CD4-positive, alpha-beta T cell treated with Interleukin-15 for 4 hours (primary cell): ENCODE results near the gene PLPP7.
"Not testable (repeated sequence)": the region's sequence is repeated elsewhere in the genome, so short reads cannot be mapped to it uniquely, and the experiment has no call there.

Source experiments
- DNase-seq: peaks from one replicate; pipeline ENCODE4 v3.0.0-alpha.2; 2020; ENCODE audit warnings: low spot score

The PLPP7 gene

DNA sequence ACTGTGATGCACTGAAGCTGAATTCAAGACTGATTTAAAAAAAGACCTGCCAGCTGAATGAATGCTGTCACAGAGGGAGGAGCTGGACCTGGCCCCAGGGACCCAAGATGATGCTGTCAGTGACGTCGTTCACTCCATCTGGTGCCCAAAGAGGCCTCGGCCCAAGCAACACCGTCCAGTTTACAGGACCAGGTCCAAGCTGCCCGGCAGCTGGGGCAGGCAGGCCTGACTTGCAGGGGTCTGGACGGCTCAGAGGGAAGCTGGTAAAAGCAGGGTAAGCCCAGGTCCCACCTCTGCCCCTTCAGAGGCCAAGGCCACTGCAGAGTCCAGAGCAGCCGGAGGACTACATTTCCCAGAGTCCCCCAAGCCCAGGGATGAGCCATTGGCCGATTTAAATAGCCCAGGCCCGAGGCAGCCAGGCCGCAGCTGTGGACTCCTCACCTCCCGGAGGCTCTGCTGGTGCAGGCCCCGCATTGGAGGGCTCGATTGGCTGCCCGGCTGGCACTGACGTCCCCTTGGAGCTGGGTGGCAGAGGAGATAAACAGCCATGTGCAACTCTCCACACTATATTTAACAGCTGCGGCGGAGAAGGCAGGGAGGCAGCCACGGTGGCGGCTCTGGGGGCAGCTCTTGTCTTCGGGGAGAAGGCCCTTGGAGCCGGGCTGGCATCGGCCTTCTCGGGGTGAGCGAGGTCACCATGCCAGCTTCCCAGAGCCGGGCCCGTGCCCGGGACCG, at the start of gene PLPP7:
PLPP7 (plus strand) TSS at position 423 of the 735 bp plus-strand sequence; CDS start at position 698, 275 bp downstream.
- DNase-seq: no peak

DNA sequence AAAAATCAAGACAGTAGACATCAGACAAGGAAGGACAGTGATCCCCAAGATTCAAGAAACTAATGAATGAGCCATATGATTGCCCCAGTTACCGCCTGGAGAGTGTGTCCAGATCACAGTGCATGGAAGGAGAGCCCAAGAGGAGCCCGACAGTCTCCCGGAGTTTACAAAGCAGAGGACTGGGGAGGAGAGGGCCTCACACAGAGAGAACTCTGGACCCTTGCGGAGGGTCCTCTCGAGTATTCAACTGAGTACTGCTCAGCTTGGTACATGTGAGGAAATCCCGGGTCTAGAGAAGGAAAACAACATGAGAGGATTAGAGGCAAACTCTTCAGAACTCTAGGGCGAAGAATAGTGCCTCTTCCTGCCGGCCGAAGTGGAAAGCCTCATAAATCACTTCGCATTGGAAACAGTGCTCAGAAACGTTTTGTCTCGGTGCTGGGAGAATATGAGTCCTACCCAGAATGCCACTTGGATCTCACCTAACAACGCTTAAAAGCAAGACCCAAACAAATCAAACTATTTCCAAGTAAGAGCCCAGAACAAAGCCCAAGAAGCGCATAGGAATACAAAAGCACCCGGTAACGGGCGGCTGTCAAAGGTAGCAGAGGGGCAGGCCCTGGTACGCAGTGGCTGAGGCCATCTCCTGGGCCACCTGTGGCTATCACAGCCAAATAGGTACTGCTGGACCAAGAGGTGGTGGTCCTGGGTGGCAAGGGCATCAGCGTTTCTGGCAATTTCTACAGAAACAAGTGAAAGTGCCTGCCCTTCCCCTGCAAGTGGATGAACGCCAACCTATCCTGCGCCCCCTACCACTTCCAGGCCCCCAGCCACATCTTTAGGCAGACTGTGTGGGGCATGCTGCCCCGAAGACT, 49.2 kb upstream of the PLPP7 start:
- DNase-seq: no peak

DNA sequence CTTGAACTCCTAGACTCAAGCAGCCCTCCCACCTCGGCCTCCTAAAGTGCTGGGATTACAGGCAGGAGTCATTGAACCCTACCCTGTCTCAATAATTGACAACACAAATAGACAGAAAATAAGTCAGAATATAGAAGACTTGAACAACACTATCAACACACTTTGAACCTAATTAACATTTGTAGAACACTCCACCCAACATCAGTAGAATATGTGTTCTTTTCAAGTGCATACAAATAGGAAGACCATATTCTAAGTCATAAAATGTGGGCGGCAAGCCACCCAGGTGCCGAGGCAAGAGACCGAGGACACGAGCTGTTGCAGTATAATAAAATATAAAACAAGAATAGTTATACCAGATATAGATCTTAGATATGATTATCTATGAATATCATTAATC, 45.2 kb upstream of the PLPP7 start:
- DNase-seq: not testable (repeated sequence)

DNA sequence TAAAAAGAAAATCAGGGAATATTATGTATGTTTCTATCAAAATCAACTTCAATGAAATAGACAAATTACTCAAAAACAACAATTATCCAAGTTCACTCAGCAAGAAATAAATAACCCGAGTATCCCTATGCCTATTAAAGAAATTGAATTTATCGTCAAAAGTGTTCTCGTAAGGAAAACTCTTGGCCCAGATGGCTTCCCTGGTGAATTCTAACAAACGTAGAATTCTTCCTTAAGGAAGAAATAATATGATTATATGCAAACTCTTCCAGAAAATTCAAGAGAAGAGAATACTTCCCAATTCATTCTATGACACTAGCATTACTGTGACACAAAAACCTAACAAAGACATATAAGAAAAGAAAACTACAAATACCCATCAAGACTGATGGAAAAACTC, 42.9 kb upstream of the PLPP7 start:
- DNase-seq: no peak

DNA sequence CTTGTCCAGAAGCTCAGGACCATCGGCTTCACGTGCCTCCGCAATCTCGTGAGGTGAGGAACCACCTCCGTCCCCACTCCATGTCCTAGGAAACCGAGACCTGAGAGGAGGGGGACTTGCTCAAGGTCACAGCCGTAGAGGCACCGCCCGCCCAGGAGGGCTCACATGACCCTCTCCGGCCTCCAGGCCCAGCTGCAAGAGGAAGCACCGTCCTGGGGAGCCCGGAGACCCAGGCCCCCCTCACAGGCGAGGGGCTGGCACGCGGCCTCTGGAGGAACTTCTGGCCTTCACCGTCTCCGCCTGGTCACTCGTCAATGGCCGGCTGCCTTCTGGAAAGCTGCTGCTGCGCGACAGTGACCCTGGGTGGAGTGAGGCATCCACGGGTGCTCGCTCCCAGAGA, 37.4 kb upstream of the PLPP7 start:
- DNase-seq: no peak

DNA sequence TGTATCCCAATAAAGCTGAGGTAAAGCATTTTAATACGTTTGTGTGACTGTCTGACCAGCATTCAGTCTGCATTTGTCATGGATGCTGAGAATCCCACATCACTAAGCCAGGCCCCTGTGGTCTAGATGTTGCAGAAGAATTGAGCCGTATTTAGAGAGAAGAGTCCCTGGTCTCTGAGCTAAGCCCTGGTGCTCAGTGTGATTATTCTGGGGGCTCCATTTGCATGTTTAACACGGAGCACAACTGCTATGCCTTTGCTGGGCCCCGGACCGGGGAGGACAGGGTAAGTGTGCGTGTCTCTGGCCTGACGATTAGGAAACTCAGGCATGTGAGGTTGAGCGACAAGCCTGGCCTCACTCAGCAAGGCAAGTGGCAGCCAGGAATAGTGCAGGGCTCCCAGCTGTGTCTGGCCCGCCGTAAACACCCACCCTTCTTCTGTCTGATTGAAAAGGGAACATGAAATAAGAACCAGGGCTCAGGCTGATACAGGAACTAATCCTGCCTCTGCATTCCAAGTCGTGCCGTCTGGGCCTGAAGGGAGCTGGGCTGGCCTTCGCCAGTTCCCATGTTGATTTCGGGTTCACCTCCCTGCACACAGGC, 35.5 kb upstream of the PLPP7 start:
- no peak for DNase-seq

DNA sequence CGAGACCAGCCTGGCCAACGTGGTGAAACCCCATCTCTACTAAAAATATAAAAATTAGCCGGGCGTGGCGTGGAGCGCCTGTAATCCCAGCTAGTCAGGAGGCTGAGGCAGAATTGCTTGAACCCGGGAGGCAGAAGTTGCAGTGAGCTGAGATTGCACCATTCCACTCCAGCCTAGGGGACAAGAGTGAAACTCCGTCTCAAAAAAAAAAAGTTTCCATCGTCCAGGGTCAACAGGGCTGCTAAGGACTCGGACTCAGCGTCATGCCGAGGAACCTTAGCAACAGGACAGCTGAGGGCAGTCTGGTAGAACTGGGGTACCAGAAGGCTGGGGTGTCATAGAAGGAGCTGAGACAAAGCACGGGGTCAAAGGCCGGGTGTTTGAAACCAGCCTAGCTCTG, 34.9 kb upstream of the PLPP7 start:
- no peak for DNase-seq

DNA sequence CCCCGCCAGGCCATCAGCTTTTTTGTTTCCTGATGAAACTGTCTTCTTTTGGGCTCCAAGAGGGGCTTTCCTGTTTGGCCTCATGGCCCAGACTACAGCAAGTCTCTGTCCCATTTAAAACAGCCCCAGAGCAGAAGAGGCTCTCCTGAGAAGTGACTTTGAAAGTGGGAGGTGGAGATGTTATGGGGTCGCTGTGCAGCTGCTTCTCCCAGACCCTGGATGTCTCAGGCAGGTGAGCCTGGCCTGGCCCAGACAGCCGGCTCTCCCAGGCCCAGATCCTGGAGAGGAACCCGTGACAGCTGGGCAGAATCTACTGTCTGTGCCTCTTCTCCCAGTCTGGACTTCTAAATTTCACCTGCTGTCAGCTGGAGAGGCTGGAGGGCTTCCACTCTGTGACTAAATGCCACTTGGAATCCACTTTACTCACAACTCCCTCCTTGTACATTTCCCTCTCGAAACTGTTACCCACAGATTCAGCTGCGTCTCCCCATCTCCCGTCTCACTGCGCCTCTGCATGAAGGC, 33.8 kb upstream of the PLPP7 start:
- DNase-seq: no peak

DNA sequence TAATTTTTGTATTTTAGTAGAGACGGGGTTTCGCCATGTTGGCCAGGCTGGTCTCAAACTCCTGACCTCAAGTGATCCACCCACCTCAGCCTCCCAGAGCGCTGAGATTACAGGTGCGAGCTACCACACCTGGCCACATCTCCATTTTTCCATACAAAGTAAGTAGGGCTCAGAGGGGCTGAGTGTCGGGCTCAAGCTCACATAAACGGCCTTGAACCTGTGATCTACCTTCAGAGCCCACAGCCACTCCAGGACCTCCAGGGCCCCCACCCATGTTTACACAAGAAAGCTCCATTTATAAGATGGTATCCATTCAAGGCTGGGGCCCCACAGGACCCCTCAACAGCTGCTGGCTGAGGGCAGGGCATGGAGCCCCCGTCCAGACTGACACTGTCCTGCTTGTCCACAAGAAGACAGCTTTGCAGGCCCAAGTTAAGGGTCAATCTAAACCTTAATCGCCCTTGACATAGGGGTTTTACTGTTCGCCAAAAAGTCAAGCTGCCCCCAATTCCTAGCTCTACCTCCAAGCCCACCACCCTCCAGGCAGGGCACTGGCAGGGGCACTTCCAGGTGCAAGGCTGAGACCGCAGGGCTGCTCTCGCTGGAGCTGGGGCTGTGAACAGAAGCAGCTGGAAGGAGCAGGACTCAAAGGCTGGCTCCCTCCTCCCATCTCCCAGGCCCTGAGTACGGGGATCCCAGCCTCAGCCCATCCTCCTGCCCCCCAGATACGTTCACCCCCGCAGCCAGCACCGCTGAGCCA, 32.1 kb upstream of the PLPP7 start:
- DNase-seq: no peak

DNA sequence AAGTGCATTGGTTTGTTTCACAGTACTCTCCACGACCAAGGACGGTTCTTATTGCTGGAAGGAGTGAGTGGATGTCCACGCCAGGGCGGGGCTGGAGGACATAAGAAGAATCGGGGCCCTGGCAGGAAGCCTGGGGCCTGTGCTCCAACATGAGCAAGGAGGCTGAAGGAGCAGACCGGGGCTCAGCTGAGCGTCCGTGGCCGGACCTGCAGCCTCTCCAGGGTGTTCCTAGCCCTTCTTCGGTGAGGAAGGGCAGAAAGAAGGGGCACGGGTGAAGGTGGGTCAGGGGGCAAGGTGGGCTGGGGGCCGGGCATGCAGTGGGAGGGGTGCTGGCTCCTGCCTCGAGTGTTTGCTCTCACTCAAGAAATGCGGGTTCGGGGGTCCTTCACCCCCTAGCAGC, 31.3 kb upstream of the PLPP7 start:
- DNase-seq: no peak

DNA sequence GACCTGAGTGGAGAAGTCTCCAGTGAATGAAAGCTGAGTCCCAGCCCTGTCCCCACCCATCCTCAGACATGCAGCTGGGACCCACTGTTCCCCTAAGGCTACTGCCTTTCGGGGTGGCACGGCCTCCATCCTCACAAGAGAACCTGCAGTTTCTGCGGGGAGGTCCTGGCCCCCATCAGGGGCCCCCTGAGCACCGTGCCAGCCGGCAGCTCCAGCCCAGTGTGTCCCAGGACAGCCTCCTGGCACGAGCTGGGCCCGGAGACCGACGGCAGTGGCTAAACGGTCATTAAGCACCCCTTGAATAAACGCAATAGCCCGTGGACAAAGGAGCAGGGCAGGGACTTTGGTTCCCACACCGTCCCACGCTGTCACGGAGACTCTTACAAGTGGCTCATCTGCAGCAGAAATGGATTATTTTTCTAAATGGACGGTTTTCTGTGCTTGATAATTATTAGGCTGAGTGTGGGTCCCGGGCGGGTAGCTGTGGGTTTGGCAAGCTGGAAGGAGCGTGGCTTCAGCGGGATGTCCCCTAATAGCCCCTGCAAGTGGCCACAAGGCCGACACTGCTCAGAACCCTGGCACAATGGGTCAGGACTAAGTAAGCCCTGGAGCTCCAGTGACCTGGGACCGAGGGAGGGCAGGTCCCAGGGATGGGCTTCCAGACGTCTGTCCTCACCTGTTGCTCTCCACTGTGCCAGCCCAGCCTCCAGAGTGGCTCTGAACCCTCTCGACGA, 30.7 kb upstream of the PLPP7 start:
- DNase-seq: no peak

DNA sequence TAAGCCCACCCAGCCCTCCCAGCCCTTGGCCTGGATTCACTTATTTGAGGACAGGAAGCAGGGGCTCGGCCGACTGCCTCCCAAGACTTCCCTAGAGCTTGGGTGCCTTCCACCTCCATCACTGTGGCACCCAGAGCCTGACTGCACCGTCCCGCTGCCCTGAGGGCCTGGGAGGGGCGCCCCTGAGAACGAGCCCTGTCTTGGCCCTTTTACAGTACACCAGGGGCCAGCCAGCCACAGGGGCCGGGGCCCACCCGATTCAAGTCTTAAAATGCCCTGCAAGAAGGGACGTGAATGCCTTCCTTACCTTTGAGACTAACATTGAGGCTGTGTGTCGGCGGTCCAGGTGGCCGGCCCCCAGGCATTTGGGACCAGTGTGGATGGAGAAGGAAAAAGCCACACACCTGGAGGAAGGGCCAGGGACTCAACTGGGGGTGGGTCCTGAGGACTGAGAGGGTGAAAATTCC, 30.1 kb upstream of the PLPP7 start:
- no peak for DNase-seq

DNA sequence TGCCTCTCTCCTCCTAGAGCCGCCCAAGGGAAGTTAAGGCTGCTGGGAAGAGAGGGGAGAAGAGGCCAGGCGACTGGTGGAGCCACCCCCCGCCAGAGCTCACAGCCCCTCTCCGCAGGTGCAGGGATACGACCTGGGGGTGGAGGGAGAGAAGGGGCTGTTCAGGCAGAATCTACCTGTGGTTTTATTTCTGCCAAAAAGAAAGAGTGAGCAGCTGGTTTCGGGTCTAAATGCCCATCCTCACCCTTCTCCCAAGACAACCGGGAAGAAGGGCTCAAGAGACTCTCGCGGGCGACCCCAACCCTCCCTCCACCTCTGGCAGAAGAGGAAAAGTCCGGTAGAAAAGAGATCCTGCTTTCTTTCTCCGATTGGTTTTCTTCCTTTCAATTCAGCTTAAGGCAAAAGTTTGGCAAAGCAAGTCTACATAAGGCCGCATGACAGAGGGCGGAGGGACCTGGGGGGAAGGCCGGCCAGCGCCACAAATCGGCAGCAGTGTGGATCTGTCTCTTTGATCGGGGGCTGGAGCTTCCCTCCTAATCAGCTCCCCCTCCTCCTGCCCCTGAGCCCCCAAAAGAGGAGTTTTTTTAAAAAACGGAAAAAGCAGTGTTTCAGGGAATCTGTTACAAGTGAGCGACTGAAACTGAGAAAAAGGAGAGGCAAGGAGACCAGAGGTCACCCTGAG, 29.5 kb upstream of the PLPP7 start:
- no peak for DNase-seq

DNA sequence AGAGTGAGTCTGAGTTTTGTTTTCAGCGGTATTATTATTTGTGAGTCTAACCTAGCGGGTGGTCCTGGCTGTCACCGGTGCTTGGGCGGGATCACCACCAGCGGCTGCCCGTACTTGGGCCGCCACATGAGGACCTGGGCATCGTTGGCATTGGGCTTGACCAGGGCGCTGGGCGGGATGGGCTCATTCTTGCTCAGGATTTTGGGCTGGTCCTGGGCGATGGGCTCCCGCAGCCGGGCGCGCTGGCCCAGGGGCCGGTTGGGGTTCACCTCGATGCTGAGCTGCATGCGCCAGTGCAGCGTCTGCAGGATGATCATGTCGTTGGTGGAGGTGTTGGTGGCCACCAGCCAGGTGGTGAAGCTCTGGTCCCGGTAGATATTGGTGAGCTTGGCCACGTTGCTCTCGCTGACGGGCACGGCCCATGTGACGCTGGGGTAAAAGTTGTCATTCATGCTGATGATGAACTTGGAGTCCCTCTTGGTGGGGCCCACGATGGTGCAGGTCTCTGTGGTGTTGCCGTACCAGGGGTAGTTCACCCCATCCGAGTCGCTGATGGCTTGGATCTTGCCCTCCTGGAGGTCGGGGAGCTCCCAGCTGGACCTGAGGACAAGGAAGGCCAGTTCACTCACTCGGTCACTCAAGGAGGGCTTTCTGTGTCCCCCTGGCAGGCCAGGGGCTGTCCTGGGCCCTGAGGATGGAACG, 28.6 kb upstream of the PLPP7 start:
- no peak for DNase-seq

DNA sequence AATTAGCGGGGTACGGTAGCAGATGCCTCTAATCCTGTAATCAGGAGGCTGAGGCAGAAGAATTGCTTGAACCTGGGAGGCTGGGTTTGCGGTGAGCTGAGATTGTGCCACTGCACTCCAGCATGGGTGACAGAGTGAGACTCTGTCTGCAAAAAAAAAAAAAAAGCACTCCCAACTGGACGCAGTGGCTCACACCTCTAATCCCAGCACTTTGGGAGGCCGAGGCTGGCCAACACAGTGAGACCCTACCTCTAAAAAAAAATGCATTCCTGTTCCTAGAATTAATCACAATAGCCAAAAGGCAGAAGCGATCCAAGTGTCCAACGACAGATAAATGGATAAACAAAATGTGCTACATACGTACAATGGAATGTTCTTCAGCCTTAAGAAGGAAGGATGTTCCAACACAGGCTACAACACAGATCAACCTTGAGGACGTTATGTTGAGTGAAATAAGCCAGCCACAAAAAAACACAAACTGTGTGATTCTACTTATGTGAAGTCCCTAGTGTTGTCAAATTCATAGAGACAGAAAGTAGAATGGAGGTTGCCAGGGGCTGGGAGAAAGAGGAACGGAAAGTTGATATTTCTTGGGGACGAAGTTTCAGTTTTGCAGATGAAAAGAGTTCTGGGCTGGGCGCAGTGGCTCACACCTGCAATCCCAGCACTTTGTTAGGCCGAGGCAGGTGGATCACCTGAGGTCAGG, 27.0 kb upstream of the PLPP7 start:
- no peak for DNase-seq

DNA sequence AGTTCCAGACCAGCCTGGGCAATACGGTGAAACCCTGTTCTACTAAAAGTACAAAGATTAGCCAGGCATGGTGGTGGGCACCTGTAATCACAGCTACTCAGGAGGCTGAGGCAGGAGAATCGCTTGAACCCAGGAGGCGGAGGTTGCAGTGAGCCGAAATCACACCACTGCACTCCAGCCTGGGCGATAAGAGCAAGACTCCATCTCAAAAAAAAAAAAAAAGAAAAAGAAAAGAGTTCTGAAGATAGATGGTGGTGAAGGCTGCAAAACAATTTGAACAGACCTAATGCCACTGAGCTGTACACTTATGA, 26.5 kb upstream of the PLPP7 start:
- DNase-seq: not testable (repeated sequence)

DNA sequence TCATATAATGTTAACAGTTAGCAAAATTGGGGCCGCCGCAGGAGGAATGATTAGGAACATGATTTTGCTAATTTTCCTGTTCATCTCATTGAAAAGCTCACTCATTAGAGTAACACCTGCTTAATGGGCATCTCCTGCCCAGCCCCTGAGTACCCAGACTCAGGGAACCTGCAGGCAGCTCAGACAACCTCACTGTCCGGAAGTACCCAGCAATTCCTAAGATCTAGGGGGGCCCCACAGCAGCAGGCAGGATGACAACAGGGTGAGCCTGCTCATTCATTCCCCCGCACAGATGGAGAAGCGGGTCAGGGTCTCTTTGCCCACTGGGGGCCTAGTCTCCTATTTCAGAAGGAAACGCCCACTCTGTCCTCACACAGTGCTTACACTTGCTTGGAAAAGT, 25.8 kb upstream of the PLPP7 start:
- no peak for DNase-seq

DNA sequence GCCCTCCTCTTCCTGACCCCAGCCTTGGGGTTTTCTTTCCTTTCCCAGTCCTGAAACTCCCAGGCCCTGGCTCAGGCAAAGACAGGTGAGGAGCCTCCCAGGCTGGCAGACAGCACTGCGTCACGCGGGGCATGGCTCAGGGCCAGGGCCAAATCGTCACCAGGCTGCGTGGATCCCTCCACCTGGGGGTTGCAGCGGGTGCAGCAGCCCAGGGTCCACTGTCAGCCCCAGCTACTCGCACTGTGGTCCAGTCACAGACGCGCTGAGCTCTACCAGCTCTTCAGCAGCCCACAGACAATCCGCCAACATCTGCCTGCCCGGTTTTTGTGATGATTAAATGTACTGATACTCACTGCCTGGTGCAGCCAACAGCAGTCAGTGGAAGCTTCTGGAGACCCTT, 25.3 kb upstream of the PLPP7 start:
- no peak for DNase-seq
